ENCODE results near the gene MMP23B.

Gene MMP23B

DNA sequence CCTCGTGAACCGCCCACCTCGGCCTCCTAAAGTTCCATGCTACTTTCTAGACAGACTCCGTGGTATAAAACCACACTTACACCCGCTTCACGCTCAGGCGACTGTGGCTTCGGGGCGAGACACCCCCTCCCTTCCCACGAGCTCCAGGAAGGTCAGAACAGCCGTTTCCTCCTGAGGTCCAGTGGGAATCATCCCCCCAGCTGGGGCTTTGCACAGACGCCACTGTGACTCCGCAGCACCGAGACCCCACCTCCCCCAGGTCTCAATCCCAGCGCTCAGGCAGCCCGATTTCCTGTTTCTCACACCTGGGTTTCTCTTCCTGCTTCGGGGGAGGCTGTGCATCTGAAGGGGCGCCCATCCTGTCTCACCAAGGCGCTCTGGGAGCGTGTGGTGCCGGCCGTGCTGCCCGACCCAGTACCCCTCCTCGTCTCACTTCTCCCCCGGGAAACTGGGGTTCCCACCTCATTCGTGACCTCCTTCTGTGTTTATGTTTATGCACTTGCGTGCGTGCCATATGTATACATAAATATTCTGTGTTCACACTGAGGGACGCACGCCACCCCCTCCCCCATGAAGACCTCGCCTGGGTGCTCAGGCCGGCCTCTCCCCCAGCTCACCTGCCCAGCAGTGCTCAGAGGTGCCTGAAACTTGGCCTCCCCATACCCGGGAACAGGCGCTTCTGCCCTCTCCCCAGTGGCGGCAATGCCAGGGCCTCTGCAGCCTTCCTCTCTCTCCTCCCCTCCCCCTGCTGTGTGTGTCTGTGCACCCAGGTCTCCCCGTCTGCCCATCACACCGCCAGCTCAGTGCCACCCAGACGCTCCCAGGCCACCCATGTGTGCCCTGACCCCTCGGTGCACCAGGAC is 46.0 kb downstream of the MMP23B start:
- Histone ChIP-seq H2AFZ (ENCODE audit: low read depth) (peak overlapping the region; percentile 5; the same call in 1 of the 2 replicates), H4K20me1 (ENCODE audit: insufficient read depth) (no peaks in the 10 kb centered on the region), H3K27ac (peak overlapping the region; percentile 34), H3K36me3 (ENCODE audit: insufficient read depth) (no peaks in the 10 kb centered on the region), H3K9ac (peak overlapping the region; percentile 13; the same call in 1 of the 2 replicates), H3K4me2 (peak overlapping the region; percentile 50; the same call in 1 of the 2 replicates), H3K27me3 (ENCODE audit: insufficient read depth, low read depth) (no peaks in the 10 kb centered on the region), H3K4me3 (IDR thresholded peaks at IDR 0.05; ENCODE audit: insufficient read depth, low read depth, low read length) (no peak overlapping the region), H3K79me2 (ENCODE audit: insufficient read depth, low read depth) (peaks cover 8% of the 10 kb centered on the region; the same call in 1 of the 2 replicates), H3K4me1 (ENCODE audit: low read depth, poor library complexity, severe bottlenecking) (peaks cover 24% of the 10 kb centered on the region)
- TF ChIP-seq, protein P1, sequence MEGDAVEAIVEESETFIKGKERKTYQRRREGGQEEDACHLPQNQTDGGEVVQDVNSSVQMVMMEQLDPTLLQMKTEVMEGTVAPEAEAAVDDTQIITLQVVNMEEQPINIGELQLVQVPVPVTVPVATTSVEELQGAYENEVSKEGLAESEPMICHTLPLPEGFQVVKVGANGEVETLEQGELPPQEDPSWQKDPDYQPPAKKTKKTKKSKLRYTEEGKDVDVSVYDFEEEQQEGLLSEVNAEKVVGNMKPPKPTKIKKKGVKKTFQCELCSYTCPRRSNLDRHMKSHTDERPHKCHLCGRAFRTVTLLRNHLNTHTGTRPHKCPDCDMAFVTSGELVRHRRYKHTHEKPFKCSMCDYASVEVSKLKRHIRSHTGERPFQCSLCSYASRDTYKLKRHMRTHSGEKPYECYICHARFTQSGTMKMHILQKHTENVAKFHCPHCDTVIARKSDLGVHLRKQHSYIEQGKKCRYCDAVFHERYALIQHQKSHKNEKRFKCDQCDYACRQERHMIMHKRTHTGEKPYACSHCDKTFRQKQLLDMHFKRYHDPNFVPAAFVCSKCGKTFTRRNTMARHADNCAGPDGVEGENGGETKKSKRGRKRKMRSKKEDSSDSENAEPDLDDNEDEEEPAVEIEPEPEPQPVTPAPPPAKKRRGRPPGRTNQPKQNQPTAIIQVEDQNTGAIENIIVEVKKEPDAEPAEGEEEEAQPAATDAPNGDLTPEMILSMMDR (conservative IDR thresholded peaks at IDR 0.05; ENCODE audit: low read depth, low read length), result no peak

DNA sequence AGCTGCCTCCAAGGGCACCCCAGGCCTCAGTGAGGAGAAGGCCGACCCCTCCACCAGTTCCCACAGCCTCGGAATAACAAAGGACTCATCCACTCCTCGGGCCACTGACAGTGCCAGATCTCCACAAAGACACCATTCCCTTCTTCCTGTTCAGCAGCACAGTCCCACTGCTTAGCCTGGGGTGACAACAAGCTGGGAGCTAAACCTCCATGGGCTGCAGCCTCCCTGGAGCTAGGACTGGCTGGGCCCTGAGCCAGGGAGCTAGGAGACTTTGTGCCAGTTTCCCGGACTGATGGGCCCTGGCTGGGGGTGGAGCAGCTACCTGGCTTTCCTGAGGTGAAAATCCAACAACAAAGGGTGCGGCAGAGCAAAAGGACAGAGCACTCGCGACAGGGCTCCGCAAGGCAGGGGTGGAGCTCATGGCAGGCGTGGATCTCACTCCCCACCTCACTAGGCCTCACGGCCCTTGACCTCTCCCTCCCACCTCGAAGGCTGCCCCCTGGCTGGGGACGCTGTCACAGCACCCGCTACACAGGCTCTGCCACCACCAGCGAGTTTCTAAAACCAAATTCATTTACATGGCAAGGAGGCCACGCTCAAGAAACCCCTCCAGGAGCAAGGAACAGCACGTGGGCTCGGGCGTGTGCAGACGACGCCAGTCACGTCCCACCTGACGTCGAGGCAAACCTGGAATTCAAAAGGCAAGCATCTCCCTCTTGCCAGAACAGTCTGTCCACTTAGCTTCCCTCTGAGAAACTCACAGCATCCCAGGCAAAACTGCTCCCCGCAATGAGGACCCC is 46.8 kb downstream of the MMP23B start:
- no peaks in the 10 kb centered on the region for H3K27me3 ChIP-seq (ENCODE audit: insufficient read depth, low read depth)
- TF ChIP-seq, protein P1 (conservative IDR thresholded peaks at IDR 0.05; ENCODE audit: low read depth, low read length), result peak; percentile 58
- no peaks in the 10 kb centered on the region for H4K20me1 ChIP-seq (ENCODE audit: insufficient read depth)
- H3K4me2 ChIP-seq, result peak overlapping the region; percentile 50; the same call in 1 of the 2 replicates
- peak overlapping the region; percentile 34; the same call in 1 of the 2 replicates for H3K27ac ChIP-seq
- H2AFZ ChIP-seq (ENCODE audit: low read depth), result peak overlapping the region; percentile 5; the same call in 1 of the 2 replicates
- no peaks in the 10 kb centered on the region for H3K36me3 ChIP-seq (ENCODE audit: insufficient read depth)
- peaks cover 10% of the 10 kb centered on the region; the same call in 1 of the 2 replicates for H3K79me2 ChIP-seq (ENCODE audit: insufficient read depth, low read depth)
- H3K9ac ChIP-seq, result peak overlapping the region; percentile 13; the same call in 1 of the 2 replicates
- peaks cover 24% of the 10 kb centered on the region for H3K4me1 ChIP-seq (ENCODE audit: low read depth, poor library complexity, severe bottlenecking)
- no peak overlapping the region for H3K4me3 ChIP-seq (IDR thresholded peaks at IDR 0.05; ENCODE audit: insufficient read depth, low read depth, low read length)

DNA sequence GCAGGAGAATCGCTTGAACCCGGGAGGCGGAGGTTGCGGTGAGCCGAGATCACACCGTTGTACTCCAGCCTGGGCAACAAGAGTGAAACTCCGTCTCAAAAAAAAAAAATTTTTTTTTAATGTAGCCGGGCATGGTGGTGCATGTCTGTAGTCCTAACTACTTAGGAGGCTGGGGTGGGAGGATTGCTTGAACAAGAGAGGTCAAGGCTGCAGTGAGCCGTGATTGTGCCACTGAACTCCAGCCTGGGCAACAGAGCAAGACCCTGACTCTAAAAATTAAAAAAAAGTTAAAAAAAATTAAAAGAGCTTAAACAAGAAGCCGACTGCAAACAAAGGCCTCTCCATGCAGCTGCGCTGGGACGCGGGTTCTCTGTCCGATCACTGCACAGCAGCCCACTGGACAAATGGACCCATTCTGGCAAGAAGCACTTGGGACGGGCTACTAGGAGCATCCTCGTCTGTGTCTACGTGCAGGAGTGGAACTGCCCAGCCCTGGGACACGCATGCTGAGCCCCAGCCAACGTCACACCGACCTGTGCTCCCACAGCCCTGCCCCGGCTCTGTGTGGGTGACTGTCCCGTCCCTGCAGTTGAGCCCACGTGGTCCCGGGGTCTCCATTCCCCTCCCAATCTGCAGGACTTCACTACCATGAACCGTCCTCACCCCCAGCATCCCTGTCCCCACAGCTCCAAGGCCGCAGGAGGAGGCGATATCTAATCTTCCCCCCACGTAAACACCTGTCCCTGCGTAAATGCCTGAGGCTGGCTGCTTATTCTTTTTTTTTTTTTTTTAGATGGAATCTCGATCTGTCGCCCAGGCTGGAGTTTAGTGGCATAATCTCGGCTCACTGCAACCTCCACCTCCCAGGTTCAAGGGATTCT is 48.3 kb downstream of the MMP23B start:
- H4K20me1 ChIP-seq (ENCODE audit: insufficient read depth), result no peaks in the 10 kb centered on the region
- H3K79me2 ChIP-seq (ENCODE audit: insufficient read depth, low read depth), result peaks cover 25% of the 10 kb centered on the region; the same call in 1 of the 2 replicates
- no peak overlapping the region for H3K9ac ChIP-seq
- TF ChIP-seq, protein P1 (conservative IDR thresholded peaks at IDR 0.05; ENCODE audit: low read depth, low read length), result no peak
- no peaks in the 10 kb centered on the region for H3K36me3 ChIP-seq (ENCODE audit: insufficient read depth)
- H3K27me3 ChIP-seq (ENCODE audit: insufficient read depth, low read depth), result no peaks in the 10 kb centered on the region
- H3K4me2 ChIP-seq, result no peak overlapping the region
- H3K4me3 ChIP-seq (IDR thresholded peaks at IDR 0.05; ENCODE audit: insufficient read depth, low read depth, low read length), result no peak overlapping the region
- H3K27ac ChIP-seq, result no peak overlapping the region
- peaks cover 24% of the 10 kb centered on the region for H3K4me1 ChIP-seq (ENCODE audit: low read depth, poor library complexity, severe bottlenecking)
- H2AFZ ChIP-seq (ENCODE audit: low read depth), result no peak overlapping the region

DNA sequence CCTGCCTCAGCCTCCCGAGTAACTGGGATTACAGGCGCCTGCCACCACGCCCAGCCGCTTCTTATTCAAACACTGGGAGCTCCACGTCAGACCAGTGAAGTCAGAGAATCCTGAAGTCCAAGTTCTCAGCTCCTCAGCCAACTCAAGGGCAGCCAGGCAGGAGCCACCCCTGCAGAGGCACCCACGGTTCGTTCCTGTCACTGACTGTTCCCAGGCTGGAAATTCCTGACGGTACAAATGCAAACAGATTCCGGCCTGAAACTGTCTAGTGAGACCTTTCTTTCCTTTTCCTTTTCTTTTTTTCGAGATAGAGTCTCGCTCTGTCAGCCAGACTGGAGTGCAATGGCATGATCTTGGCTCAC is 48.9 kb downstream of the MMP23B start:
- Histone ChIP-seq H3K9ac (no peak overlapping the region), H4K20me1 (ENCODE audit: insufficient read depth) (no peaks in the 10 kb centered on the region), H3K27me3 (ENCODE audit: insufficient read depth, low read depth) (no peaks in the 10 kb centered on the region), H3K27ac (no peak overlapping the region), H3K79me2 (ENCODE audit: insufficient read depth, low read depth) (peaks cover 32% of the 10 kb centered on the region; the same call in 1 of the 2 replicates), H3K4me3 (IDR thresholded peaks at IDR 0.05; ENCODE audit: insufficient read depth, low read depth, low read length) (no peak overlapping the region), H3K4me1 (ENCODE audit: low read depth, poor library complexity, severe bottlenecking) (peaks cover 24% of the 10 kb centered on the region), H3K4me2 (no peak overlapping the region), H3K36me3 (ENCODE audit: insufficient read depth) (no peaks in the 10 kb centered on the region), H2AFZ (ENCODE audit: low read depth) (no peak overlapping the region)
- TF ChIP-seq, protein P1 (conservative IDR thresholded peaks at IDR 0.05; ENCODE audit: low read depth, low read length), result no peak
